ENCODE data around the gene COMT. TPM values are rescaled to one million over a fixed set of nuclear protein-coding genes. Genes with fewer than 3 reads are reported as not detected.

COMT gene
- total and polyA plus RNA-seq, 9 of the 15 experiments (the other 6 are each of a cell fraction or from before 2014, with no cell fraction given) = 12.5 to 351 (median 155) TPM

DNA sequence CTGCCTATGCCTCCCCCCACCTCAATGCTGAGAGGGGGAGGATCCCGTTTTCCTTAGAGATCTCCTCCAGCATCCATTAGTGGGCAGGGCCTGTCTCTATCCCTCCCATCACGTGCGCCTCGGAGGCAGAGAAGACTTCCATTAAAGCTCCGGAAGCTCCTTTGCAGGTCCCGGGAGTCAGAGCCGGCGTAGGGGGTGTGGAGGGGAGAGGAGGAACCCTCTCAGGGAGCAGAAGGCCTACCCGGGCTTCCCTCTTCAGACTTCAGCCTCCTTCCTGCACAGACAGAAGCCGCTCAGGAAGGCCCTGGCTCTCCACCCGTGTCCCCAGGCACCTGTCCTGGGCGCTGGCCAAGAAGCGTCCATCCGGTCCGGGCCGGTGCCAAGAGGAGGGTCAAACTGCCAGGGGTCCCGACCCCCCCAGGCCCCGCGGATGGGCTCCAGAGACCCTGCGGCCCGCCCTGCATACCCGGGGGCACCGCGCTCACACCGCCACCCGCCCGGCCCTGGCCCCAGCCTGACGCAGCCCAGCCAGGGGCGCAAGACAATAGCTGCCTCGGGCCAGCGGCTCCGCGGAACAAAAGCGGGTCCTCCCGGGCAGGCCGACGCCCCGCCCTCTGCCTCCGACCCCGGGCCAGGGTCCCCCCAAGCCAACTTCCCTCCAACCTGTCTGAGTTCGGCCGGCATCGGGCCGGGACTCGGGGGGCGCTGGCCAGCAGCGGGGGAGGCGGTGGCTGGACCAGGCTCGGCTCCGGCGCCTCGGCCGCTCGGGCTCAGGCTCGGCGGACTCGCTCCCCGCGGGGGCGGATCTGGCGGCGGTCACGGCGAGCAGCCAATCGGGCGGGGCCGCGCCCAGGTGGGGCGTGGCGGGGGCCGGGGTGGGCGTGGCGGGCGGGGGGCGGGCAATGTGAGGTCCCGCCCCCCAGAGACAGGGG lies 45.1 kb downstream of the COMT start (continued):
- TF ChIP-seq, protein P1, sequence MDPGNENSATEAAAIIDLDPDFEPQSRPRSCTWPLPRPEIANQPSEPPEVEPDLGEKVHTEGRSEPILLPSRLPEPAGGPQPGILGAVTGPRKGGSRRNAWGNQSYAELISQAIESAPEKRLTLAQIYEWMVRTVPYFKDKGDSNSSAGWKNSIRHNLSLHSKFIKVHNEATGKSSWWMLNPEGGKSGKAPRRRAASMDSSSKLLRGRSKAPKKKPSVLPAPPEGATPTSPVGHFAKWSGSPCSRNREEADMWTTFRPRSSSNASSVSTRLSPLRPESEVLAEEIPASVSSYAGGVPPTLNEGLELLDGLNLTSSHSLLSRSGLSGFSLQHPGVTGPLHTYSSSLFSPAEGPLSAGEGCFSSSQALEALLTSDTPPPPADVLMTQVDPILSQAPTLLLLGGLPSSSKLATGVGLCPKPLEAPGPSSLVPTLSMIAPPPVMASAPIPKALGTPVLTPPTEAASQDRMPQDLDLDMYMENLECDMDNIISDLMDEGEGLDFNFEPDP (CRISPR knock-in tag; IDR thresholded peaks at IDR 0.05) = peak; percentile 78; the same call in 1 of the 2 replicates
- TF ChIP-seq PRPF4 (IDR thresholded peaks at IDR 0.05; ENCODE audit: insufficient read depth, low read depth, low read length, poor library complexity, severe bottlenecking) = no peak
- TF ChIP-seq ZC3H8 (IDR thresholded peaks at IDR 0.05) = no peak
- 0 out of 4 replicates have a peak, but pooled peaks of 1 of the 2 experiments have one; percentile 28 for TF ChIP-seq RCOR1 (IDR thresholded peaks at IDR 0.05; ENCODE audit: borderline replicate concordance in 1 of 2, low read depth in 2 of 2, low read length in 2 of 2)
- peak; percentile 97 for TF ChIP-seq BHLHE40 (IDR thresholded peaks at IDR 0.05; ENCODE audit: low read length)
- TF ChIP-seq, protein P2, sequence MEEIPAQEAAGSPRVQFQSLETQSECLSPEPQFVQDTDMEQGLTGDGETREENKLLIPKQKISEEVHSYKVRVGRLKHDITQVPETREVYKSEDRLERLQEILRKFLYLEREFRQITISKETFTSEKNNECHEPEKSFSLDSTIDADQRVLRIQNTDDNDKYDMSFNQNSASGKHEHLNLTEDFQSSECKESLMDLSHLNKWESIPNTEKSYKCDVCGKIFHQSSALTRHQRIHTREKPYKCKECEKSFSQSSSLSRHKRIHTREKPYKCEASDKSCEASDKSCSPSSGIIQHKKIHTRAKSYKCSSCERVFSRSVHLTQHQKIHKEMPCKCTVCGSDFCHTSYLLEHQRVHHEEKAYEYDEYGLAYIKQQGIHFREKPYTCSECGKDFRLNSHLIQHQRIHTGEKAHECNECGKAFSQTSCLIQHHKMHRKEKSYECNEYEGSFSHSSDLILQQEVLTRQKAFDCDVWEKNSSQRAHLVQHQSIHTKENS (CRISPR knock-in tag; IDR thresholded peaks at IDR 0.05) = no peak
- TF ChIP-seq, protein P3, sequence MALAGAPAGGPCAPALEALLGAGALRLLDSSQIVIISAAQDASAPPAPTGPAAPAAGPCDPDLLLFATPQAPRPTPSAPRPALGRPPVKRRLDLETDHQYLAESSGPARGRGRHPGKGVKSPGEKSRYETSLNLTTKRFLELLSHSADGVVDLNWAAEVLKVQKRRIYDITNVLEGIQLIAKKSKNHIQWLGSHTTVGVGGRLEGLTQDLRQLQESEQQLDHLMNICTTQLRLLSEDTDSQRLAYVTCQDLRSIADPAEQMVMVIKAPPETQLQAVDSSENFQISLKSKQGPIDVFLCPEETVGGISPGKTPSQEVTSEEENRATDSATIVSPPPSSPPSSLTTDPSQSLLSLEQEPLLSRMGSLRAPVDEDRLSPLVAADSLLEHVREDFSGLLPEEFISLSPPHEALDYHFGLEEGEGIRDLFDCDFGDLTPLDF (CRISPR knock-in tag; IDR thresholded peaks at IDR 0.05) = no peak; the same call in 1 of the 2 replicates
- no peak; the same call in 1 of the 2 replicates for TF ChIP-seq TRIM28 (IDR thresholded peaks at IDR 0.05)
- peak; percentile 2 for TF ChIP-seq SP2 (IDR thresholded peaks at IDR 0.05; ENCODE audit: extremely low read depth, low read depth, low read length, poor library complexity, severe bottlenecking)
- TF ChIP-seq, protein P4, sequence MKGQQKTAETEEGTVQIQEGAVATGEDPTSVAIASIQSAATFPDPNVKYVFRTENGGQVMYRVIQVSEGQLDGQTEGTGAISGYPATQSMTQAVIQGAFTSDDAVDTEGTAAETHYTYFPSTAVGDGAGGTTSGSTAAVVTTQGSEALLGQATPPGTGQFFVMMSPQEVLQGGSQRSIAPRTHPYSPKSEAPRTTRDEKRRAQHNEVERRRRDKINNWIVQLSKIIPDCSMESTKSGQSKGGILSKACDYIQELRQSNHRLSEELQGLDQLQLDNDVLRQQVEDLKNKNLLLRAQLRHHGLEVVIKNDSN (CRISPR knock-in tag; IDR thresholded peaks at IDR 0.05) = no peak
- TF ChIP-seq ZNF431 (CRISPR knock-in tag; IDR thresholded peaks at IDR 0.05) = no peak
- peak; percentile 20; the same call in 1 of the 2 replicates for TF ChIP-seq ZNF184 (CRISPR knock-in tag; IDR thresholded peaks at IDR 0.05)
- no peak for TF ChIP-seq HDAC3 (IDR thresholded peaks at IDR 0.05; ENCODE audit: borderline replicate concordance, partially characterized antibody)
- no peak for TF ChIP-seq TCF7L2 (IDR thresholded peaks at IDR 0.05; ENCODE audit: low read depth, low read length)
- TF ChIP-seq, protein P5, sequence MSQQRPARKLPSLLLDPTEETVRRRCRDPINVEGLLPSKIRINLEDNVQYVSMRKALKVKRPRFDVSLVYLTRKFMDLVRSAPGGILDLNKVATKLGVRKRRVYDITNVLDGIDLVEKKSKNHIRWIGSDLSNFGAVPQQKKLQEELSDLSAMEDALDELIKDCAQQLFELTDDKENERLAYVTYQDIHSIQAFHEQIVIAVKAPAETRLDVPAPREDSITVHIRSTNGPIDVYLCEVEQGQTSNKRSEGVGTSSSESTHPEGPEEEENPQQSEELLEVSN (IDR thresholded peaks at IDR 0.05; ENCODE audit: borderline replicate concordance in 1 of 2, extremely low read depth in 1 of 2, insufficient read depth in 1 of 2, insufficient read length in 1 of 2, low read depth in 1 of 2, low read length in 1 of 2, poor library complexity in 1 of 2, severe bottlenecking in 1 of 2) = peak; percentile 18 to 67
- TF ChIP-seq, protein P6, sequence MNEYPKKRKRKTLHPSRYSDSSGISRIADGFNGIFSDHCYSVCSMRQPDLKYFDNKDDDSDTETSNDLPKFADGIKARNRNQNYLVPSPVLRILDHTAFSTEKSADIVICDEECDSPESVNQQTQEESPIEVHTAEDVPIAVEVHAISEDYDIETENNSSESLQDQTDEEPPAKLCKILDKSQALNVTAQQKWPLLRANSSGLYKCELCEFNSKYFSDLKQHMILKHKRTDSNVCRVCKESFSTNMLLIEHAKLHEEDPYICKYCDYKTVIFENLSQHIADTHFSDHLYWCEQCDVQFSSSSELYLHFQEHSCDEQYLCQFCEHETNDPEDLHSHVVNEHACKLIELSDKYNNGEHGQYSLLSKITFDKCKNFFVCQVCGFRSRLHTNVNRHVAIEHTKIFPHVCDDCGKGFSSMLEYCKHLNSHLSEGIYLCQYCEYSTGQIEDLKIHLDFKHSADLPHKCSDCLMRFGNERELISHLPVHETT (CRISPR knock-in tag; conservative IDR thresholded peaks at IDR 0.05 in 1 of 2, IDR thresholded peaks at IDR 0.05 in 1 of 2) = peak; percentile 15 to 58; a peak in 1 of 4 replicates
- no peak for TF ChIP-seq DDX20 (tag; IDR thresholded peaks at IDR 0.05; ENCODE audit: low read depth)
